ENCODE results near the gene MALAT1. TPM values are rescaled to one million over a fixed set of nuclear protein-coding genes. Genes with fewer than 3 reads are reported as not detected.

MALAT1 gene
- total RNA-seq, 4 donors from 2014 or later, result 16,732 to 21,734 (median 18,618) TPM

DNA sequence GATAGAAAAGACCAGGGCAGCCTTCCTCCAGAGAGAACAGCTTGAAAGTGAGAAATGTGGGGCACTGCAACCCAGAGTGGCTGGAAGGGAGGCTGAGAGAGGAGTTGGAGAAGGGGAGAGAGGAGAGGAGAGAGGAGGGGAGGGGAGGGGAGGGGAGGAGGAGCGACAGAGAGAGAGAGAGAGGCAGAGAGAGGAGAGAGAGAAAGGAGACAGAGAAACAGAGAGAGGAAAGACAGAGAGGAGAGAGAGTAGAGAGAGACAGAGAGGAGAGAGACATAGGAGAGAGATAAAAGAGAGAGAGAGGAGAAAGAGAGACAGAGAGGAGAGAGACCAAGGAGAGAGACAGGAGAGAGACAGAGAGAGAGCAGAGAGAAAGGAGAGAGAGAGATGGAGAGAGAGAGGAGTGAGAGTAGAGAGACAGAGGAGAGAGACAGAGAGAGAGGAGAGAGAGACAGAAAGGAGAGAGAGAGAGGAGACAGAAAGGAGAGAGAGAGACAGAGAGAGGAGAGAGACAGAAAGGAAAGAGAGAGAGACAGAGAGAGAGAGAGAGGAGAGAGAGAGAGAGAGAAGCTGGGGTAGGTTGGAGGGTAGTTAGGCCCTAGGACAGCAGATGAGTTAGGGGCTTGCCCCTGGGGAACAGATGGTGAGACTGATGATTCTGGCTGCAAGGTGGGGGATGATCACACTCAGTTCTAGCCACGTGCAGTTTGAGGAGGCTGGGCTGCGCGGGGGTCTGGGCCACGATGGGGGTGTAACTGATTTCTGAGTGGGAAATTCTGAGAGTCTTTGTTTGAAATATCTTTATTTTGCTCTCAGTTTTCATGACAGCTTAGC, 17.5 kb downstream of the MALAT1 start:
- TF ChIP-seq, protein P1, sequence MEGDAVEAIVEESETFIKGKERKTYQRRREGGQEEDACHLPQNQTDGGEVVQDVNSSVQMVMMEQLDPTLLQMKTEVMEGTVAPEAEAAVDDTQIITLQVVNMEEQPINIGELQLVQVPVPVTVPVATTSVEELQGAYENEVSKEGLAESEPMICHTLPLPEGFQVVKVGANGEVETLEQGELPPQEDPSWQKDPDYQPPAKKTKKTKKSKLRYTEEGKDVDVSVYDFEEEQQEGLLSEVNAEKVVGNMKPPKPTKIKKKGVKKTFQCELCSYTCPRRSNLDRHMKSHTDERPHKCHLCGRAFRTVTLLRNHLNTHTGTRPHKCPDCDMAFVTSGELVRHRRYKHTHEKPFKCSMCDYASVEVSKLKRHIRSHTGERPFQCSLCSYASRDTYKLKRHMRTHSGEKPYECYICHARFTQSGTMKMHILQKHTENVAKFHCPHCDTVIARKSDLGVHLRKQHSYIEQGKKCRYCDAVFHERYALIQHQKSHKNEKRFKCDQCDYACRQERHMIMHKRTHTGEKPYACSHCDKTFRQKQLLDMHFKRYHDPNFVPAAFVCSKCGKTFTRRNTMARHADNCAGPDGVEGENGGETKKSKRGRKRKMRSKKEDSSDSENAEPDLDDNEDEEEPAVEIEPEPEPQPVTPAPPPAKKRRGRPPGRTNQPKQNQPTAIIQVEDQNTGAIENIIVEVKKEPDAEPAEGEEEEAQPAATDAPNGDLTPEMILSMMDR (IDR thresholded peaks at IDR 0.05; ENCODE audit: low read depth), result no peak

DNA sequence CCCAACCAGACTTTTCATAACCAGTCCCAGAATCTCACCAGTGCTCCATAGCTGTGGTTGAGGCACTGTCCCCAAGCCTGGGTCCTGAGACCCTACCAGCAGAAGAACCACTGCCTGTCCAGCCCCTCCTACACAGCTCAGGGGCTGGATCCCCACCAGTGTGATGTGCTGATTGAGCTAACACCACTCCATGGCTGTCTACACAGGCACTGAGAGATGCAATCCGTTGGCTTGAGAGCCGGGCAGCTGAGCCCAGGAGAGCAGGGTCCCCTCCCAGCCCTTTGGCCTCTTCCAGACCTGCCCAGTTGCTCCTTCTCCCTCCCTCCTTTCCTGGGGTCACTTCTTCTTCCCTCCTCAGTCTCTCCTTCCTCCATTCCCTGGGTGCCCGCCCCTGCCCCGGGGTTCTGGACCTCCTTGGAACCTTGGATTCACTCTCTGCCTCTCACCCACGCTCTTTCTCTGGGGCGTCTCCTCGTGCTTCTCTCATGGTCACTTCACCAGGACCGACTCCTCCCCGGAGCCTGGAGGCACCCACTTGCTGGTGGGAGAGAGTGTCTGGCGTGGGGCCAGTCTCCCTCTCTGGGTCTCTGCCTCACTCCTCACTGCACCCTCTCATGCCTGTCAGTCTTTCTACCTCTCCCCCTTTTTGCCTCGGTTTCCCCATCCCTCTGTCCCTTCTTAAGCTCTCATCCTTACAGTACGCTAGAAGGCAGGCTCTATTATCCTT, 25.3 kb downstream of the MALAT1 start:
- TF ChIP-seq, protein P1 (IDR thresholded peaks at IDR 0.05; ENCODE audit: low read depth), result no peak

GRCh38 chr11:65524741-65525545, 26.1 kb downstream of the MALAT1 start, which contains the start of gene SCYL1:
TSS of gene SCYL1 (plus strand) at chr11:65525083. CDS start at chr11:65525154, 71 bp downstream.
- TF ChIP-seq, protein P1 (IDR thresholded peaks at IDR 0.05; ENCODE audit: low read depth), result no peak

DNA sequence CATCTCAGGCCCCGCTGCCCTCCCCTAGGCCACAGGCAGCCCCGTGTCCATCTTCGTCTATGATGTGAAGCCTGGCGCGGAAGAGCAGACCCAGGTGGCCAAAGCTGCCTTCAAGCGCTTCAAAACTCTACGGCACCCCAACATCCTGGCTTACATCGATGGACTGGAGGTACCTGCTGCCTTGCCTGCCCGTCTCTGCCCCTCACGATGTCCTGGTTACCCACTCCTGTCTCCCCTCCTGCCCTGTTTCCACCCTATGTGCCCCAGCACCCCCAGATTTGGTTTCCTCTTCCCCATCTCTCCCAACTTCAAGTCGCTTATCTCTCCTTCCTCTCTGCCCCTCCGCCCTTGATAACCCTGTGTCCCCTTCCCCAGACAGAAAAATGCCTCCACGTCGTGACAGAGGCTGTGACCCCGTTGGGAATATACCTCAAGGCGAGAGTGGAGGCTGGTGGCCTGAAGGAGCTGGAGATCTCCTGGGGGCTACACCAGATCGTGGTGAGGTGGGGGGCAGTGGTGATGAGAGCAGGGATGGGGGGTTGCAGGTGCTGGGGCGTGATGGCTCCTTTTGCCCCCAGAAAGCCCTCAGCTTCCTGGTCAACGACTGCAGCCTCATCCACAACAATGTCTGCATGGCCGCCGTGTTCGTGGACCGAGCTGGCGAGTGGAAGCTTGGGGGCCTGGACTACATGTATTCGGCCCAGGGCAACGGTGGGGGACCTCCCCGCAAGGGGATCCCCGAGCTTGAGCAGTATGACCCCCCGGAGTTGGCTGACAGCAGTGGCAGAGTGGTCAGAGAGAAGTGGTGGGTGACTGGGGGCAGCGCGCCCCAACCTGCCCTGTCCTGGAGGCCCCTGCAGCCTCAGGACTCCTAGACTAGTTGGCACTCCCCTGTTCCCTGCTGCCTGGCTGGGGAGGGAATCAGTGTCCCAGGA, 27.0 kb downstream of the MALAT1 start:
- TF ChIP-seq, protein P1 (IDR thresholded peaks at IDR 0.05; ENCODE audit: low read depth), result no peak

GRCh38 chr11:65526744-65527143, 27.9 kb downstream of the MALAT1 start:
- TF ChIP-seq, protein P1 (IDR thresholded peaks at IDR 0.05; ENCODE audit: low read depth), result no peak

GRCh38 chr11:65528819-65529350, 30.0 kb downstream of the MALAT1 start:
- TF ChIP-seq, protein P1 (IDR thresholded peaks at IDR 0.05; ENCODE audit: low read depth), result no peak

All from subcutaneous adipose tissue (tissue), 4 donors.